ENCODE data around the gene AFDN.

DNA sequence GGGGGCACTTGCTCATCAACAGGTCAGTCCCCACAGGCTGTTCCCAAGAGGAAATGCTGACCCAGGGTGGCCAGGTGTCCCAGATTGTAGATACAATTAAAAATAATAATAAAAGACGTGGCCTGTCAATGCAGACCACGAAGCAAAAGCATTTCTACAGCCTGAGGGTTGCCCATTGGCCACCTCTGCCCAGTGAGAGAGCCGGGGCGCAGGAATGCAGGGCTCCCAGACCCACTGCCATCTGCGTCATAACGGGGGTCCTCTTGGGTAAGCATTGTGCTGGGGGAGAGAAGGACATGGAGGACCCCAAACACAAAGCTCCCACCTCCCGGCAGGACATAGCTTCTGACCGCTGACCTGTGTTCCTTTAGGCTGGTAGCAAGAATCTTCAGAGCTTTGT is 22.9 kb upstream of the AFDN start:
- TF ChIP-seq, protein P1, sequence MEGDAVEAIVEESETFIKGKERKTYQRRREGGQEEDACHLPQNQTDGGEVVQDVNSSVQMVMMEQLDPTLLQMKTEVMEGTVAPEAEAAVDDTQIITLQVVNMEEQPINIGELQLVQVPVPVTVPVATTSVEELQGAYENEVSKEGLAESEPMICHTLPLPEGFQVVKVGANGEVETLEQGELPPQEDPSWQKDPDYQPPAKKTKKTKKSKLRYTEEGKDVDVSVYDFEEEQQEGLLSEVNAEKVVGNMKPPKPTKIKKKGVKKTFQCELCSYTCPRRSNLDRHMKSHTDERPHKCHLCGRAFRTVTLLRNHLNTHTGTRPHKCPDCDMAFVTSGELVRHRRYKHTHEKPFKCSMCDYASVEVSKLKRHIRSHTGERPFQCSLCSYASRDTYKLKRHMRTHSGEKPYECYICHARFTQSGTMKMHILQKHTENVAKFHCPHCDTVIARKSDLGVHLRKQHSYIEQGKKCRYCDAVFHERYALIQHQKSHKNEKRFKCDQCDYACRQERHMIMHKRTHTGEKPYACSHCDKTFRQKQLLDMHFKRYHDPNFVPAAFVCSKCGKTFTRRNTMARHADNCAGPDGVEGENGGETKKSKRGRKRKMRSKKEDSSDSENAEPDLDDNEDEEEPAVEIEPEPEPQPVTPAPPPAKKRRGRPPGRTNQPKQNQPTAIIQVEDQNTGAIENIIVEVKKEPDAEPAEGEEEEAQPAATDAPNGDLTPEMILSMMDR (conservative IDR thresholded peaks at IDR 0.05 in 1 of 2, IDR thresholded peaks at IDR 0.05 in 1 of 2; ENCODE audit: low read depth in 1 of 2, low read length in 2 of 2), result no peak
- no peak for TF ChIP-seq EZH2 (IDR thresholded peaks at IDR 0.05; ENCODE audit: low read length, missing control alignments)
